ENCODE measurements around the gene UBR7.

GRCh38 chr14:93230539-93230938 is 23.5 kb downstream of the UBR7 start:
- TF ChIP-seq, protein P1, sequence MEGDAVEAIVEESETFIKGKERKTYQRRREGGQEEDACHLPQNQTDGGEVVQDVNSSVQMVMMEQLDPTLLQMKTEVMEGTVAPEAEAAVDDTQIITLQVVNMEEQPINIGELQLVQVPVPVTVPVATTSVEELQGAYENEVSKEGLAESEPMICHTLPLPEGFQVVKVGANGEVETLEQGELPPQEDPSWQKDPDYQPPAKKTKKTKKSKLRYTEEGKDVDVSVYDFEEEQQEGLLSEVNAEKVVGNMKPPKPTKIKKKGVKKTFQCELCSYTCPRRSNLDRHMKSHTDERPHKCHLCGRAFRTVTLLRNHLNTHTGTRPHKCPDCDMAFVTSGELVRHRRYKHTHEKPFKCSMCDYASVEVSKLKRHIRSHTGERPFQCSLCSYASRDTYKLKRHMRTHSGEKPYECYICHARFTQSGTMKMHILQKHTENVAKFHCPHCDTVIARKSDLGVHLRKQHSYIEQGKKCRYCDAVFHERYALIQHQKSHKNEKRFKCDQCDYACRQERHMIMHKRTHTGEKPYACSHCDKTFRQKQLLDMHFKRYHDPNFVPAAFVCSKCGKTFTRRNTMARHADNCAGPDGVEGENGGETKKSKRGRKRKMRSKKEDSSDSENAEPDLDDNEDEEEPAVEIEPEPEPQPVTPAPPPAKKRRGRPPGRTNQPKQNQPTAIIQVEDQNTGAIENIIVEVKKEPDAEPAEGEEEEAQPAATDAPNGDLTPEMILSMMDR (IDR thresholded peaks at IDR 0.05; ENCODE audit: low read length), result no peak
- TF ChIP-seq EZH2 (optimal IDR thresholded peaks at IDR 0.05; ENCODE audit: low read depth, low read length), result no peak

Measured in MM.1S (cell line).